ENCODE data around the gene VWA5A.

VWA5A gene, protein sequence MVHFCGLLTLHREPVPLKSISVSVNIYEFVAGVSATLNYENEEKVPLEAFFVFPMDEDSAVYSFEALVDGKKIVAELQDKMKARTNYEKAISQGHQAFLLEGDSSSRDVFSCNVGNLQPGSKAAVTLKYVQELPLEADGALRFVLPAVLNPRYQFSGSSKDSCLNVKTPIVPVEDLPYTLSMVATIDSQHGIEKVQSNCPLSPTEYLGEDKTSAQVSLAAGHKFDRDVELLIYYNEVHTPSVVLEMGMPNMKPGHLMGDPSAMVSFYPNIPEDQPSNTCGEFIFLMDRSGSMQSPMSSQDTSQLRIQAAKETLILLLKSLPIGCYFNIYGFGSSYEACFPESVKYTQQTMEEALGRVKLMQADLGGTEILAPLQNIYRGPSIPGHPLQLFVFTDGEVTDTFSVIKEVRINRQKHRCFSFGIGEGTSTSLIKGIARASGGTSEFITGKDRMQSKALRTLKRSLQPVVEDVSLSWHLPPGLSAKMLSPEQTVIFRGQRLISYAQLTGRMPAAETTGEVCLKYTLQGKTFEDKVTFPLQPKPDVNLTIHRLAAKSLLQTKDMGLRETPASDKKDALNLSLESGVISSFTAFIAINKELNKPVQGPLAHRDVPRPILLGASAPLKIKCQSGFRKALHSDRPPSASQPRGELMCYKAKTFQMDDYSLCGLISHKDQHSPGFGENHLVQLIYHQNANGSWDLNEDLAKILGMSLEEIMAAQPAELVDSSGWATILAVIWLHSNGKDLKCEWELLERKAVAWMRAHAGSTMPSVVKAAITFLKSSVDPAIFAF

DNA sequence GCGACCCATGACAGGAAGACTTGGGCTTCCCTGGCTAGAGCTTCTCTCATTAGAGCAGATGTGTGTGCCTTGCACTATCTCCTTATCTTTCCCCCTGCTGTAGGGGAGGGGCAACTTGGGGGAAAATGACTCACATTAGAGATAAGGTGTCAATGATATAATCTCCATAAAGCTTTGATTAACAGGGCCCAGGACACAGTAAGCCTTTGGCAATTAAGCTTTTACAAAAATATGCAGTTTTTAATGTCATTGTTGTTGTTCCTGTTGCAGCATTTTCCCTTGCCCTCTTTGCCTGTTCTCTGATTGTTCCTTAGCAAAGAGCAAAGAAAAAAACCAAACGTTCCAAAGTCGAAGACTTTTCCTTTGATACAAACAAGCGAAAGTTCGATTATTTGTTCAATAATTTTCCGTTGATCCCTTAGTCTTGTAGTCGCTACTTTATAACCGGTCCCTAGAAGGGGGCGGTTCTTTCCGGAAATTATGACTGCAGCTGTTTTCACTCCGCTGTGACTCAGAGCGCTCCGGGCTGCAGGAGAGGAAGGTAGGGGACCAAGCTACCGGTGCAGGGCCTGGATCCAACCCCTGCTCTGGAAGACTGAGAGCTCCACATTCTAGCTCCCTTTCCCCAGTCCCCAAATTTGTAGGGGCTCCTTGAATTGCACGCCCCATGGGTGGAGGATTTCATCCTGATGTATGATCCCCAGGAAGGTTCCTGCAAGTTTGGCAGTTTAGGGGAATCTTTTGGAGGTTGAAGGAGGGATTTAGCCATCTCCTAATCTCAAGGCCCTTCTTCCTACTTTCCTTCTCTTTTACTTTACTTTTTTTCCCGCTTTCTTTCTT, at the start of gene VWA5A:
Gene VWA5A (plus strand): TSS at position 509 of the 840 bp plus-strand sequence. CDS start 2,062 bp downstream, outside the sequence.
- FAIRE-seq (peak; percentile 78), DNase-seq (ENCODE audit: low spot score) (peak; percentile 61)

DNA sequence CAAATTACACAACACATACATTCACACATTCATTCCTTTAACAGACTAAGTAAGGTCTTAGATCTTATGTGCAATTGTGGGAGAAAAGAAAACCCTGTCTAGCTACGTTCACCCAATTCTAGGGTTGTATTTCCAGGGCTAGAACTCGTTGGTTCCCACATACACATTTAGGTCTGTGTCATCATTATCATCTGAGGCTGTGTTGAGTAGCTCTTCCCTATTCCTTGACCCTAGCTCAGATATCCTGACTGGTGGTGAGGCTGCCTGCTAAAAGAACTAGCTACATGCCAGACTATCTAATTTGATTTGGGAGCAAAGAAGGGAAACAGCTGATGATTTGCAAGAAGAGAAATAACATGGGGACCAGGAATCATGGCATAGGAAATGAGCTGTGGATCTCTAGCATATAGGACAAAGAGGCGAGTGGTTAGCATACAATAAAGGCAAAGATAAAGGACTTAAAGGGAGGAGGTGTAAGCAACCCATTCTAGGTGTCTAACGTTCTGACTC, 46.6 kb upstream of the VWA5A start:
- DNase-seq (ENCODE audit: low spot score), result no peak
- FAIRE-seq, result no peak

DNA sequence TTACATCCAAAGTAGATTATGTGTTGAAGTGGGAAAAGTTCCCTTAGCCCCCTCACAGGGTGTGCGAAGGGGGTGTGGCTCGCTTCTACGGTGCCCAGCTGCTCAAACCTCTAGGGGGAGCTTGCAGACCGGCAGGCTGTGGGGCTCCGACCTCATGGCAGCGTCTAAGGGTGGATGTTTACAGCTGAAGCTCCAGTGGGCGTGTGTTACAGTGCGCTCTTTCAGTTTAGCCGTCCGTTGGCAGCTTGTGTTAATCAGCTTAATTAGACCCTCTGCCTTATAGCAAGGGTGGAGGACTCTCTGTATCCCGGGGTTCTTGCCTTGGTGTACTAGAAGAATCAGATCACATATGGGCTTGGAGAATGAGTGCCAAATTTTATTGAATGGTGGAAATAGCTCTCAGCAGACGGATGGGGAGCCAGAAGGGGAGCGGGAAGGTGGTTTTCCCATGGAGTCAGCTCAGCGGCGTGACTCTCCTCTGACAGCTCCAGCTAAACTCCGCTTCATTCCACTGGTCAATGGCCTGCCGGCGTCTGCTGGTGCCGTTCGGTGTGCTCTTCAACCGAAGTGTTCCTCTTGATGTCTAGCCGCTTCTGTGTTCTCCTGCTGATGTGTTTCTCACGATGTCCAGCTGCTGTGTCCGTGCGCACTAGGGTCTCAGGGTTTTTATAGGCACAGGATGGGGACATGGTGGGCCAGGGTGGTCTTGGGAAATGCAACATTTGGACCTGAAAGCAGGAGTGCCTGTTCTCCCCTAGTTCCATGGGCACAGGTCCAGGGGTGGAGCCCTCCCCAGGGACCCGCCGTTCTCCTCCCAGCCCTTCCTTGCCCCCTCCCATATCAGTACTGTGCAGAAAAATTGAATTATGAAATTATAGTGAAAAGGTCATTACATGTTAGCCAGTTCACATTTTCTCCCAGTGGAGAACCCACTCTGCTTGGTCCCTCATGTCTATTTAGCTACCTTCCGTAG, 45.5 kb upstream of the VWA5A start:
- FAIRE-seq (no peak), DNase-seq (ENCODE audit: low spot score) (no peak)

DNA sequence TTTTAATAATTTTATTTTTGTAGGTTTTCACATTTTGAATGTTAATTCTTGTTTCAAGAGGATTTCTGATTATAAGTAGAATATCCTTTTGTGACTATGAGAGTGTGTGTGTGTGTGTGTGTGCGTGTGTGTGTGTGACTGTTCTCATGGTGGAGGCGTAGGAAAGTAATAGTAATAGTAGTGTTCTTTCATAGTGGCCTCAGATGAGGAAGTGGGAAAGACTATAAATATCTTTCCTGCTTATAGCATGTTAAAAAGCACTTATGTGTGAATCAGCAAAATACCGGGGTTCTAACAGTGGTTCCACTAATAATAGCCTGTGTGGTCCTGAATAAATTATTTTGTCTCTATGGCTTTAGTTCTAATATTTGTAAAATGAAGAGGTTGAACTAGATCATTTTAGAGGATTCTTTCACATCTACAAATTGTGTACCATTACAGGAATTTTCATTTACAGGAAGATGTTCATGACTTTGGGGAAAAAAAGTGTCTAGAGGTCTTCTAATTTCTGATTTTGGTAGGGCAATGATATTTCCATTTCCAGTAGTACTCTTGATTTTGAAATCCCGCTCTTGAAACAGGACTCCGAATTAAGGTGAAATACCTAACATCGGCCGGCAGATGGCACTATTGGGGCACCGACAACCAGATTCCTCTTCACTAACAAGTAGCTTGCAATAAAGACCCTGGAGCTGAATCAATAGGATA, 44.2 kb upstream of the VWA5A start:
- DNase-seq (ENCODE audit: low spot score), result peak; percentile 25
- no peak for FAIRE-seq

DNA sequence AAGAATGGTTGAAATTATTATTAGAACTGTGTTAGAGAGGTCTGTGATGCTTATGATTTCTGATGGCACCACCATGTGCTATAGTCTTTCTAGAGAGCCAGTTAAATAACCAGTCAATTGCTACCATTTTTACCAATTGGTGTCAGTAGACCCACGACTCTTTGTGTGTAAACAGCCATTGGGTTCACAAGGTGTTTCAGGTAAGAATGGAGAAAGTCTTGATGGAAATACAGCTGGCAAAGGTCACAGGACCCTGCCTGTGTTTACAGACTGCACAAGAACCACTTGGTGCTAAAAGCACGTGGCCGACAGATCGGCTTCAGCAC, 43.7 kb upstream of the VWA5A start:
- FAIRE-seq (no peak), DNase-seq (ENCODE audit: low spot score) (no peak)

DNA sequence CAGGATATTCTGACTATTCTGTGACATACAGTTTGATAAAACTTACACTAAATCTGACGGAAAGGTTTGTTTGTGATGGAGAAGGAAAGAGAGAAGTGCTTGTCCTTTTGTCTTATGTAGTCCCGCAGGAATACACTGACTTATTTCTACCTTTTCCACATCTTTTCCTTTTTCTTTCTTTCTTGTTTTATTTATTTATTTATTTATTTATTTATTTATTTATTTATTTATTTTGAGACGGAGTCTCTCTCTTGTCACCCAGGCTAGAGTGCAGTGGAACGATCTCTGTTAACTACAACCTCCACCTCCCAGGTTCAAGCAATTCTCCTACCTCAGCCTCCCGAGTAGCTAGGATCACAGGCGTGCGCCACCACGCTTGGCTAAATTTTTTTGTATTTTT, 43.1 kb upstream of the VWA5A start:
- DNase-seq (ENCODE audit: low spot score), result no peak
- FAIRE-seq, result no peak

DNA sequence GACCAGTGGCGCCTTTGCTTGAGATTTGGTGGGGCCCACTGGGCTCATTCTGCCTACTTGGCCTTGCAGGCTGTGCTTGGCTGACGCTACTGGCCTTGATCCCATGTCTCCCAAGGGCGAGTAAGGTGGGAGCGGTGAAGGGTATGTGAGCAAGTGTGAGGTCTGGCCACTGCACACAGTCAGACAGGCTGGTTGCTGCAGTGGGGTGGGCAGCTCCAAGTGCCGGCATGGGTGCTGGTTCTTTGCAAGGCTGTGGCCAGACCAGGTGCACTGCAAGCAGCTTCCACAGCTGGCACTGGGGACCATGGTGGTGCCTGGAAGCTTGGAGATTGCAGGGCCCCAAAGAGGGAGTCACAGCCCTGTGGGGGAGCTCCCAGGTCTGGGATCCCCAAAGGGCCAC, 40.7 kb upstream of the VWA5A start:
- DNase-seq (ENCODE audit: low spot score) (no peak), FAIRE-seq (no peak)

DNA sequence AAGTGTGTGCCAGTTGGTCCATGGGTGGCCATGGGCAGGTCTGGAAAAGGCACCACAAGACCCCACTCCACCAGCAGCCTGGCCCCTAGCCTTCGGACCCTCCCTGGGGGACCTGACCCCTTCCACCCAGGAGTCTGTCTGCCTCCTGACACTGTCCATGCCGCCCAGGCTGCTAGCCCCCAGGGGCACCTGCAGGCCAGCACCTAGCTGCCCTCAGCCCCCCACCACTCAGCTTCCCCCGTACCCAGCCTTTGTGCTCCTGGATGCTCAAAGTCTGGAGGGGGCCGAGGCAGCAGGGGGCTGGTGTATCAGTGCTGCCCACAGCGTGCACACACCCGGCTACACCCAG, 39.8 kb upstream of the VWA5A start:
- DNase-seq (ENCODE audit: low spot score), result no peak
- FAIRE-seq, result no peak

DNA sequence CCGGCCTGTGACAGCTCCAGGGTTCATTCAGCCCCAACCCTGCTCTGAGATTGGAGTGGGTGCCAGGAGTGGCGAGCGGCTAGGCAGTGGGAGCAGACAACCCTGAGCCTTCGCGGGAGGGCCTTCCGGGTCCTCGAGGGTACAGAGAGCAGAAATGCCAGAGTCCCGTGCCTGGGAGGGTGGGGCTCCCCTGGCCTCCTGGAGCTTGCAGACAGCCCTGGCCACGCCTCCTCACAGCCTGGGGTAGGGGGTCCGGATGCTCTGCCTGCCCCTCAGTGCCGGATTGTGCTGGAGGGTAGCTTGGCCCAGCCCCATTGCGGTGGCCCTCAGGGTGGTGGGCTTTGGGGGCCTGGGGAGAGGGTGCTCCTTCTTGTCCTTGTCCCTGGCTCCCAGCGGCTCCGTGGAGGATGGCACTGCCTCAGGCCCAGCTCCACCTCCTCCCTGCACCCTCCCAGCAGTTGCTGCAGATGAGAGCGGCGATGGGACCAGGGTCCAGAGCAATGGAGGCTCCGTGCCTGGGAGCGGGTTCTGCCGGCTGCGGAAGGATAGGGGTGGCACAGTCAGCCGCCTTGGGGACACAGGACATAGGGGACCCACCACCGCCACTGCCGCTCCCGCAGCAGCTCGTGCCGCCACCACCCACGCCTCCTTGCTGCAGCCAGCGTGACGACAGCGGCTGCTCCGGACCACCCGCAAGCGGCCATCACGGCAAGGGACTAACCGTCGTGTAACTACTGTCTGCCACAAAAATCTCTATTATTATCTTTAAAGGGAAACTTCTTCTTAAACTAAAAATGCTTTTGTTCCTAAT, 39.2 kb upstream of the VWA5A start:
- DNase-seq (ENCODE audit: low spot score) (no peak), FAIRE-seq (no peak)

DNA sequence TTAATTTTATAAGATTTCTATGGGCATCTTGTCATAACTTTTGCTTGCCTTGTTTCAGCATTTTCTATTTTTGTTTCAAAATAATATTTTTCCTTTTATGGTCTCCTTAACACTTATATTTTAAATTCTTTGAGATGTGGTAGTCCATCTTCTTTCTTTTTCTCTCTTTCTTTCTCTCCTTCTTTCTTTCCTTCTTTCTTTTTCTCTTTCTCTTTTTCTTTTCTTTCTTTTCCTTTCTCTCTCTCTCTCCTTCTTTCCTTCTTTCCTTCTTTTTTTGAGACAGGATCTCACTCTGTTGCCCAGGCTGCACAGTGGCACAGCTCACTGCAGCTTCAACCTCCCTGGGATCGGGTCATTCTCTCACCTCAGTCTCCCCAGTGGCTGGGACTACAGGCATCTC, 38.0 kb upstream of the VWA5A start:
- FAIRE-seq (no peak), DNase-seq (ENCODE audit: low spot score) (no peak)

DNA sequence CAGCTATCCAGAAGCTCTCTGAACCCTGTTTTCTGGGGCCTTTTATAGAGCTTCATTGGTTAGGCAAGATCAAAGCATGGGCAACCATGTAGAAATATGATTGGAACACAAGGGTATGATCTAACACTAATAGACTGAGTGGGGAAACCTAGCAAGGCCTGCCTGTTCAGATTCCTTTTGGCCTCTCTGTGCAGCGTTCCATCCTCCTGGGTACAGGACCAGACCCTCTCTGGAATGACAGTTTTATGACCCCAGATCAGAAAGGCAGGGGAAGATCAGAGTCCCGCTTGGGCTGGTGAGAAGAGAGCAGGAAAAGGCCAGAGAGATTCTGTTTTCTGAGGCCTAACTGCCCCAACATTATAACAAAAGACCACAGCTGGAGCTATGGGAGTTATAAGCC, 36.7 kb upstream of the VWA5A start:
- FAIRE-seq (no peak), DNase-seq (ENCODE audit: low spot score) (no peak)

DNA sequence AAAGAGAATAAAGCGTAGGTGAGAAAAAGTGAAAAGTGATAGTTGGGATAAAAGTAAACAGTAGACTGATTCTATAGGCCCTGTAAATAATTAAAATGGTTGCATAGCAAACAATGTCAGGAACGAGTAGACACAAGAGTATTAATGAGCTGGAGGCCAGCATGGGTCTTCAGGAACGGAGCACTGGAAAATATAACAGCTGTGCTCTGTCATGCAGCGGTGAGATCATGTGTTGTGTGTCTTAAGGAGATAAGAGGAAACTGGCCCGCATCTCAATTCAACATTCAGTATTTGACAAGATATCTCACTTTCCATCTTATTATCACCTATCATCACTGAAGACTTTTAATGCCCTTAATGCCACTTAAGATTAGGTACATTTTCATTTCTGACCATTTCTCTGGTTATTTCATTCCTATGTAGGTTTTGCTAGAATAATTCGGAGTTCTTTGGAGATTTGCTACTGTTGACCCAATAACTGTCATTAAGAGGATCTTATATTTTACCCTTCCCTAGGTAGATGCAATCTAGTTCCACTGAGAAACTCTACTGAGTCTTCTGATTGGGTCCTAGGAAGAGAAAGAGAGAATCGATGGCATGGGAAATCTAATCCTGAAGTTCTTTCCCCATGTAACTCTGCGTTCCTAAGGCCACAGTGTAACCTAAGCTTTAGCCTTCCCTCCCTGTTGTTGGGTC, 35.5 kb upstream of the VWA5A start:
- FAIRE-seq (no peak), DNase-seq (ENCODE audit: low spot score) (no peak)

DNA sequence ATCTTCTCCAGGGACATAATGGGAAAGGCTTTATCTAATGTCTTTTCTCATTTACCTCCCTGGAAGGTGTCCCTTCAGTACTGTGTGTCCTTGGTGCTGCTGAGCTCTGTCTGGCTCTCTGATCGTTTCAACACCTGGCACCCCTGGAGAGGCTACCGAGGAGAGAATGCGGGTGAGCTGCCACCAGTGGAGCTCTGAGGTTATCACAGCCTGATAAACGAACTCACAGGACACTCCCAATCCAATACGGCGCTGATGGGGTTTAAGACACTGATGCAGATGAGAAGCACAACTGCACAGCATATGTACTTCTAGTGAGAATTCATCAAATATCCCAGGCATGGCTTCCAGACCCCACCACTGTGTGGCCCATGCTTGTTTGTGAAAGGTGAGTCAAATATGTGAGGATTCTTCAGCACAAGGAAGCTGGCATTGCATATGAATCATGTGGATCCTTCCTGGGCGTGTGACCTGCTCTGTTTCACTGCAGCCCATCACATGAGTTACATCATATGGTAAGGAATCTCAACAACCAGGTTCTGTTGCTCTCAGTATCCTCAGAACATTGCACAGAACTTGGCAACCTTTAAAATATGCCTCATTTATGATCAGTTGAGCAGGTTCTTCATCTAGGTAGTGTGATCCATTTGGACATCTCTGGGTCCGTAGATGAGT, 34.8 kb upstream of the VWA5A start:
- DNase-seq (ENCODE audit: low spot score) (no peak), FAIRE-seq (no peak)

DNA sequence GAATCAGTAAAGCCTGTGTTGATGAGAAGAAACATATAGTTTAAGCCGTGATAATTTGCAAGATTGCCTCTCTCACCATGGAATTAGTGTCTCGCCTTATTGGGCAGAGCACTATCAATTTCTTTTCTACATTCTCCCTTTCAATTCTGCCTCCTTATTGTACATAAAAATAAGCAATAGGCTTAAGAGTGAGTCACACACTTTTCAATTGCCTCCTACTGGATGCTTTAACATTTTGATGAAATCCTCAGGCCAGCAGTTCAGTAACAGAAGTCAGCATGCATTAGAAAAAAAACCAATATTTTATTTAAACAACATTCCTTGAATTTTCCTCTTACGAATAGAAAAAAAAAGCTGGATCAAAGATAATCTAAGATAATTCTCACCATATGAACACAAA, 33.8 kb upstream of the VWA5A start:
- FAIRE-seq (no peak), DNase-seq (ENCODE audit: low spot score) (no peak)

DNA sequence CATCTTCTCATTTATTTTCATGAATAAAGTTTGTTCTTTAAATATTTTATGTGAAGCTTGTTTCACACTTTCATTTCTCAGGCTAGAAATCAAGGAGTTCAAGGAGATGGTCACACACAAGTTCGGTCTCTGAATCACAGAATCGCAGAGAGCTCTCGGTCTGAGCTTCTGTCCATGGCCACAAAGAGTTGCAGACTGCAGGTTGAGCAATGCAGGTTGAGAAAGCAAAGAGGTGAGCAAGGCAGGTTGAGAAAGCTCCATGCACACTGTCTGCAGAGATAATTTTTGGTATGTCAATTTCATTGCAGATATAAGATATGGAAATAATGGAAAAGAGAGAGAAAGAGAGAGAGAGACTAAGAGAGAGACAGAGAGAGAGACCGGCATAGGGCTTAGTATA, 32.9 kb upstream of the VWA5A start:
- FAIRE-seq, result no peak
- DNase-seq (ENCODE audit: low spot score), result no peak

DNA sequence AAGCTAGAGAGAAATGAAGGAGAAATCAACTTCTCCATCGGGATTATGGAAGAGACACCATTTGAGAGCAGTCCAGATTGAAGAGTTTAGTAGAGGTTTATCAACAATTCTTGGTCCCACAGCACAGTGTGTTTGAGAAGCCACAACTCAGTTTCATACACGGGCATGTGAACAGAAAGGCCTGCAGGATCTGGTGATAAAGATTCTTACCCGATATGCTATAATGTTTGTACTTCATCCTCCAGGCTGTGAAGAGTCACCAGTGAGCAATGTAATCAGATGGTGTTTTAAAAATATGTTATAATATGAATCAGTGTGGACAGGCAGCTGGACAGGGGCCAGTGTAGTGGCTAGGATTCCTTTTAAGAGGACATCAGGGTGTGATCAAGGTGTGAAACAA, 29.7 kb upstream of the VWA5A start:
- DNase-seq (ENCODE audit: low spot score) (no peak), FAIRE-seq (no peak)

DNA sequence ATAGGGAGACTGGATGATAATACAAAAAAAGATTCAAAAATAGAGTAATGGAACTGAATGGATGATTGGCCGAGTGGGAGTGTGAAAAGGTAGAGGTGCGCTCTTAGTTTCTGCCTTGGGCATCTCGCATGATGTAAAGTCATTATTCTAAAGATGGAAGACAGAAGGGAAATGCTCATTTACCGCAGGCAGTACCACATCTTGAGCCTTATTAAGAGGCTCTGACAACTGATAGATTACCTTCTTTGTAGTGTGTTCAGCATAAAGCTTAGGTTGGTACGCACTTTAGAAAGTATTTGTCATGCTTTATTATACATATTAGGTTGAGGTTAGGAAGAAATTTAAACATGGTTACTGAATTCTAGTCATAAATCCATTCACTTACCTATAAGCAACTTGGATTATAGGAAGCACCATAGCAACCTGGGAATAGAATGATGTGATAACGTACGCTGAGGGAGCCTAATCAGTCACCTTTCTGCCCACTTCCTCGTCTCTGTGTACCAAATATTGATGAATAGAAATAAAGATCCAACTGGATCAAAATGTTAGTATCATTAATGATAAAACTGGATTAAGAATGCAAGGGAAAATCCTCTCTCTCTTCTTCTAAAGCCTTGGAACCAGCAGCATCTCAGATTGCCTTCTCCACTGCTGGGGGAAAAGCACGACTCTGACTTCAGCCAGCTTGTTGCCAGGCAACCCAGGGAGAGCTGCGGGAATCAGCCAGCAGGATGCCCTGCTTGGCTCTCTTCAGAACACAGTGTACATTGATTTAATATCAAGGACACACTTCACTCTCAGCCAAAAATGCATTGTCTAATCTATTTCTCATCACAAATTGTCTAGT, 29.0 kb upstream of the VWA5A start:
- no peak for DNase-seq (ENCODE audit: low spot score)
- FAIRE-seq, result no peak
